SK-N-SH treated with all-trans-retinoic acid at 6 μM for 48 hours (cell line): ENCODE results near the gene DENND5A.

Experiments used
- GLIS3 ChIP-seq: fragments of 250-450 bp; sonication (Bioruptor Pico); IDR thresholded peaks from 2 replicates; pipeline ENCODE4 v1.5.0; 2020; ENCODE audit warnings: mild to moderate bottlenecking, moderate library complexity
- ISL1 ChIP-seq: fragments of 250-450 bp; sonication (Bioruptor Pico); IDR thresholded peaks from 2 replicates; pipeline ENCODE4 v2.1.2; 2022; ENCODE audit warnings: mild to moderate bottlenecking, moderate library complexity
- OSR1 ChIP-seq: fragments of 250-450 bp; sonication (Bioruptor Pico); IDR thresholded peaks from 2 replicates; pipeline ENCODE4 v1.8.0; 2022; ENCODE audit warnings: moderate library complexity, mild to moderate bottlenecking, inconsistent platforms
- SNAI2 ChIP-seq: fragments of 250-450 bp; sonication (Bioruptor Pico); IDR thresholded peaks from 2 replicates; pipeline ENCODE4 v1.5.0; 2020; ENCODE audit warnings: mild to moderate bottlenecking, moderate library complexity
- ZFP30 ChIP-seq: fragments of 450-650 bp; formaldehyde crosslinking; IDR thresholded peaks from 2 replicates; pipeline ENCODE4 v1.5.0; 2022; ENCODE audit warnings: mild to moderate bottlenecking, moderate library complexity

- no peak for TF ChIP-seq ISL1 (CRISPR knock-in tag)
- no peak for TF ChIP-seq GLIS3 (CRISPR knock-in tag)
- TF ChIP-seq OSR1 (CRISPR knock-in tag): no peak
- TF ChIP-seq SNAI2: no peak
- TF ChIP-seq ZFP30 (CRISPR knock-in tag): no peak
Observed at GRCh38 chr11:9121469-9121796, 143.7 kb downstream of the DENND5A start.
